K562 (cell line): Measurements from ENCODE around the gene PRND. TPM values are rescaled to one million over a fixed set of nuclear protein-coding genes. Genes with fewer than 3 reads are reported as not detected.

Experiments
- ATAC-seq: fragments of 200-7000 bp; cut with Tn5 transposase; 3 replicates; pipeline ENCODE4 v1.9.1; 2020; ENCODE audit warnings: moderate library complexity
- BruUV-seq: library from RNA; stranded (reverse); fragments of 400-500 nt; replicated peaks from 2 replicates; lab custom pipeline; 2021; lab: Mats Ljungman, UMichigan
- CTCF ChIA-PET: fragments of 300-600 bp; formaldehyde crosslinking; extraction: SDS; loops from one replicate; lab custom pipeline; 2021; ENCODE audit warnings: low intra/inter-chr PET ratio; lab: Yijun Ruan, JAX
- POLR2A ChIA-PET: fragments of 300-600, 350-650 bp; sonication (Branson Sonifier 250); formaldehyde crosslinking; extraction: SDS; loops from one replicate; lab custom pipeline; 2021; ENCODE audit warnings: antibody characterized with exemption, inconsistent platforms; lab: Yijun Ruan, JAX
- DNase-seq, 4 experiments: peaks; one replicate each; pipeline versions ENCODE4 v3.0.0 to v3.0.0-alpha.2; 2011 to 2018; ENCODE audit warnings: low spot score in 3 of 4, mixed read lengths in 3 of 4; ENCODE audit errors: extremely low read depth in 1 of 4
- FAIRE-seq: peaks from 2 replicates; lab custom pipeline; 2011; peaks lifted over from hg19 to GRCh38; lab: Jason Lieb, UNC
- H2AFZ ChIP-seq: 2 replicates; pipeline ENCODE4 v1.6.0; 2011; ENCODE audit warnings: low read depth, low read length, control low read depth, inconsistent platforms
- H3K27ac ChIP-seq: fragments of 200-600 bp; 3 replicates; pipeline ENCODE4 v1.8.0; 2011; ENCODE audit warnings: low read depth, mild to moderate bottlenecking, control low read depth, inconsistent platforms, low read length, moderate library complexity, mixed read lengths; ENCODE audit errors: extremely low read depth
- H3K27me3 ChIP-seq, 2 experiments: fragments of 300-600 bp in 1 of 2; 2 replicates in 1 of 2; 3 replicates in 1 of 2; pipeline versions ENCODE4 v1.6.0 to v1.8.0; 2011; ENCODE audit warnings: inconsistent platforms in 2 of 2, low read length in 2 of 2, mild to moderate bottlenecking in 1 of 2, mixed read lengths in 1 of 2, moderate library complexity in 1 of 2; ENCODE audit not compliant: control insufficient read depth in 2 of 2, insufficient read depth in 2 of 2
- H3K36me3 ChIP-seq: fragments of 300-600 bp; 3 replicates; pipeline ENCODE4 v1.8.0; 2011; ENCODE audit warnings: mild to moderate bottlenecking, low read length, inconsistent platforms; ENCODE audit not compliant: control insufficient read depth, insufficient read depth
- H3K4me1 ChIP-seq, 2 experiments: fragments of 200-600 bp in 1 of 2; replicated peaks in 1 of 2; 2 replicates in 1 of 2; 3 replicates in 1 of 2; pipeline versions ENCODE4 v1.5.1 to v1.8.0; 2011; ENCODE audit warnings: inconsistent platforms in 2 of 2, low read length in 2 of 2, mild to moderate bottlenecking in 1 of 2, mixed read lengths in 1 of 2, moderate library complexity in 1 of 2; ENCODE audit not compliant: control insufficient read depth in 2 of 2, insufficient read depth in 2 of 2
- H3K4me2 ChIP-seq: 2 replicates; pipeline ENCODE4 v1.6.1; 2011; ENCODE audit warnings: low read length, control low read depth, inconsistent platforms, mixed read lengths; ENCODE audit not compliant: insufficient read depth
- H3K4me3 ChIP-seq: fragments of 200-600 bp; sonication (generic), shearing (Covaris generic); 2 replicates; pipeline ENCODE4 v1.5.1; 2016; ENCODE audit warnings: control low read depth, inconsistent platforms
- H3K79me2 ChIP-seq: fragments of 200-600 bp; 3 replicates; pipeline ENCODE4 v1.8.0; 2011; ENCODE audit warnings: low read length, inconsistent platforms; ENCODE audit not compliant: control insufficient read depth, insufficient read depth
- H3K9ac ChIP-seq, 2 experiments: 2 replicates each; pipeline versions ENCODE4 v1.6.0 to v1.6.1; 2011; ENCODE audit warnings: low read depth in 2 of 2, low read length in 2 of 2, control low read depth in 1 of 2, inconsistent platforms in 1 of 2, mild to moderate bottlenecking in 1 of 2, mixed read lengths in 1 of 2; ENCODE audit not compliant: insufficient read depth in 1 of 2
- H3K9me1 ChIP-seq: one replicate; pipeline ENCODE4 v1.6.0; 2011; ENCODE audit warnings: inconsistent platforms, mild to moderate bottlenecking, low read length, moderate library complexity; ENCODE audit not compliant: control insufficient read depth, insufficient read depth
- H3K9me3 ChIP-seq: replicated peaks from 2 replicates; pipeline ENCODE4 v1.5.1; 2011; ENCODE audit warnings: low read depth, low read length, inconsistent platforms; ENCODE audit not compliant: control insufficient read depth, insufficient read depth
- H4K20me1 ChIP-seq: replicated peaks from 2 replicates; pipeline ENCODE4 v1.6.1; 2011; ENCODE audit warnings: low read length, inconsistent platforms, mixed read lengths; ENCODE audit not compliant: control insufficient read depth, insufficient read depth
- ARID1B ChIP-seq: fragments of 450-650 bp; IDR thresholded peaks from 2 replicates; pipeline ENCODE4 v1.6.1; 2016; ENCODE audit warnings: antibody characterized with exemption, mild to moderate bottlenecking, inconsistent platforms
- CHD2 ChIP-seq: IDR thresholded peaks from 2 replicates; pipeline ENCODE4 v1.6.1; 2011; ENCODE audit warnings: low read depth, low read length
- MAFK ChIP-seq: IDR thresholded peaks from 2 replicates; pipeline ENCODE4 v1.6.1; 2011; ENCODE audit warnings: low read length, improper control_type of control experiment
- PHTF2 ChIP-seq: fragments of 250-450 bp; sonication (Bioruptor Pico); IDR thresholded peaks from 2 replicates; pipeline ENCODE4 v1.5.0; 2021; ENCODE audit warnings: mild to moderate bottlenecking
- RNF219 ChIP-seq: fragments of 250-450 bp; sonication (Bioruptor Pico); IDR thresholded peaks from 2 replicates; pipeline ENCODE4 v1.5.0; 2022; ENCODE audit warnings: mild to moderate bottlenecking
- SMAD2 ChIP-seq: fragments of 150-350 bp; IDR thresholded peaks from 2 replicates; pipeline ENCODE4 v1.6.1; 2014; ENCODE audit warnings: low read depth, mild to moderate bottlenecking, low read length
- ZNF280B ChIP-seq: fragments of 250-450 bp; sonication (Bioruptor Pico); IDR thresholded peaks from 2 replicates; pipeline ENCODE4 v1.5.1; 2021; ENCODE audit warnings: mild to moderate bottlenecking
- ZNF408 ChIP-seq: fragments of 250-450 bp; sonication (Bioruptor Pico); IDR thresholded peaks from 2 replicates; pipeline ENCODE4 v1.4.0; 2020; ENCODE audit warnings: low read depth, mild to moderate bottlenecking, moderate library complexity
- WGBS: fragments of 100-300 bp; shearing (Covaris generic); methylation state at CpG from one replicate; pipeline ENCODE4 v1.1.6; 2016; ENCODE audit warnings: low coverage, mixed read lengths; ENCODE audit not compliant: insufficient coverage; ENCODE audit errors: missing lambda C conversion rate; 5-methylcytosine and 5-hydroxymethylcytosine counted together
- in situ Hi-C: fragments of 300-500 bp; cut with MboI; formaldehyde crosslinking; loops from 4 replicates; pipeline ENCODE4 v1.15.0; 2018; ENCODE audit warnings: inconsistent platforms, mixed read lengths
- intact Hi-C: fragments of 100-400 bp; cut with micrococcal nuclease; formaldehyde crosslinking; loops from 2 replicates; pipeline ENCODE4 v1.14.2; 2022
- polyA plus RNA-seq, 8 experiments: library from polyadenylated mRNA; depleted of rRNA in 4 of 8; stranded (reverse) in 5 of 8; unstranded in 3 of 8; fragments of >200 nt; fragmentation: Nextera tagmentation in 2 of 8; fragmentation: Illumina TruSeq in 1 of 8; extraction: Ambion mirVana in 2 of 8; extraction: Trizol in 1 of 8; gene quantifications; 2 replicates each; pipeline versions ENCODE4 v1.2.1 to v1.2.3, GENCODE V29; 2011 to 2014; ENCODE audit warnings: inconsistent platforms in 1 of 8, missing spikeins in 1 of 8
- total RNA-seq, 7 experiments: library from RNA; depleted of rRNA in 6 of 7; stranded (reverse); fragments of >200 nt in 6 of 7; fragmentation: Illumina TruSeq in 2 of 7; extraction: Trizol in 2 of 7; gene quantifications; 2 replicates each; pipeline versions ENCODE4 v1.2.1 to v1.2.3, GENCODE V29; 2011 to 2021; ENCODE audit warnings: low replicate concordance in 1 of 7
- TF ChIP-seq, protein P1 (sequence below): fragments of 450-650 bp; IDR thresholded peaks from 2 replicates; pipeline ENCODE4 v1.6.1; 2018; ENCODE audit warnings: mild to moderate bottlenecking, low read depth; ENCODE audit not compliant: partially characterized antibody
- TF ChIP-seq, protein P2 (sequence below): fragments of 250-450 bp; sonication (Bioruptor Pico); IDR thresholded peaks from 2 replicates; pipeline ENCODE4 v1.4.0; 2020; ENCODE audit warnings: mild to moderate bottlenecking
- TF ChIP-seq, protein P3 (sequence below): sonication (generic); formaldehyde crosslinking; IDR thresholded peaks from 2 replicates; pipeline ENCODE4 v1.8.1; 2023; ENCODE audit warnings: mild to moderate bottlenecking, missing genetic modification reagents

PRND gene
- total and polyA plus RNA-seq, 9 of the 15 experiments (the other 6 are each of a cell fraction or from before 2014, with no cell fraction given) = not detected

DNA sequence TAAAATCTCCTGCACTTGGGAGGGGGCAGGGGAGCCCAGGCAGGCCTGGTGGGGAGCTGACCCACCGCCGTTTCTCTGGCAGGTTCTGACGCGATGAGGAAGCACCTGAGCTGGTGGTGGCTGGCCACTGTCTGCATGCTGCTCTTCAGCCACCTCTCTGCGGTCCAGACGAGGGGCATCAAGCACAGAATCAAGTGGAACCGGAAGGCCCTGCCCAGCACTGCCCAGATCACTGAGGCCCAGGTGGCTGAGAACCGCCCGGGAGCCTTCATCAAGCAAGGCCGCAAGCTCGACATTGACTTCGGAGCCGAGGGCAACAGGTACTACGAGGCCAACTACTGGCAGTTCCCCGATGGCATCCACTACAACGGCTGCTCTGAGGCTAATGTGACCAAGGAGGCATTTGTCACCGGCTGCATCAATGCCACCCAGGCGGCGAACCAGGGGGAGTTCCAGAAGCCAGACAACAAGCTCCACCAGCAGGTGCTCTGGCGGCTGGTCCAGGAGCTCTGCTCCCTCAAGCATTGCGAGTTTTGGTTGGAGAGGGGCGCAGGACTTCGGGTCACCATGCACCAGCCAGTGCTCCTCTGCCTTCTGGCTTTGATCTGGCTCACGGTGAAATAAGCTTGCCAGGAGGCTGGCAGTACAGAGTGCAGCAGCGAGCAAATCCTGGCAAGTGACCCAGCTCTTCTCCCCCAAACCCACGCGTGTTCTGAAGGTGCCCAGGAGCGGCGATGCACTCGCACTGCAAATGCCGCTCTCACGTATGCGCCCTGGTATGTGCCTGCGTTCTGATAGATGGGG is 3.0 kb downstream of the PRND start:
- DNase-seq (no peak), FAIRE-seq (no peak), ATAC-seq (no peak)
- no peaks in the 10 kb centered on the region for H3K9me3 ChIP-seq
- H3K4me1 ChIP-seq = no peaks in the 10 kb centered on the region
- no peak overlapping the region for H3K27ac ChIP-seq
- H3K36me3 ChIP-seq = no peaks in the 10 kb centered on the region
- H2AFZ ChIP-seq = no peak overlapping the region
- no peaks in the 10 kb centered on the region for H3K9me1 ChIP-seq
- 4% methylated on average over 26 of the region's 34 CpGs for WGBS
- H3K9ac ChIP-seq = no peak overlapping the region
- H3K4me3 ChIP-seq = no peak overlapping the region
- POLR2A ChIA-PET = interaction anchor here (1.4 kb wide), 1 partner anchor 123 kb away, joined by 5 read pairs; no protein-coding TSS in a partner anchor
- intact Hi-C loops (no loop called here), in situ Hi-C loops (no loop called here)
- no peaks in the 10 kb centered on the region for H3K79me2 ChIP-seq
- peaks cover 0 to 32% of the 10 kb centered on the region in 2 experiments; a peak in 2 of 5 replicates for H3K27me3 ChIP-seq
- BruUV-seq = no TSS peak
- CTCF ChIA-PET = no interaction called here
- no peak overlapping the region for H3K4me2 ChIP-seq
- no peaks in the 10 kb centered on the region for H4K20me1 ChIP-seq
- TF ChIP-seq, protein P1, sequence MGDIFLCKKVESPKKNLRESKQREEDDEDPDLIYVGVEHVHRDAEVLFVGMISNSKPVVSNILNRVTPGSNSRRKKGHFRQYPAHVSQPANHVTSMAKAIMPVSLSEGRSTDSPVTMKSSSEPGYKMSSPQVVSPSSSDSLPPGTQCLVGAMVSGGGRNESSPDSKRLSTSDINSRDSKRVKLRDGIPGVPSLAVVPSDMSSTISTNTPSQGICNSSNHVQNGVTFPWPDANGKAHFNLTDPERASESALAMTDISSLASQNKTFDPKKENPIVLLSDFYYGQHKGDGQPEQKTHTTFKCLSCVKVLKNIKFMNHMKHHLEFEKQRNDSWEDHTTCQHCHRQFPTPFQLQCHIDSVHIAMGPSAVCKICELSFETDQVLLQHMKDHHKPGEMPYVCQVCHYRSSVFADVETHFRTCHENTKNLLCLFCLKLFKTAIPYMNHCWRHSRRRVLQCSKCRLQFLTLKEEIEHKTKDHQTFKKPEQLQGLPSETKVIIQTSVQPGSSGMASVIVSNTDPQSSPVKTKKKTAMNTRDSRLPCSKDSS = no peak
- TF ChIP-seq, protein P2, sequence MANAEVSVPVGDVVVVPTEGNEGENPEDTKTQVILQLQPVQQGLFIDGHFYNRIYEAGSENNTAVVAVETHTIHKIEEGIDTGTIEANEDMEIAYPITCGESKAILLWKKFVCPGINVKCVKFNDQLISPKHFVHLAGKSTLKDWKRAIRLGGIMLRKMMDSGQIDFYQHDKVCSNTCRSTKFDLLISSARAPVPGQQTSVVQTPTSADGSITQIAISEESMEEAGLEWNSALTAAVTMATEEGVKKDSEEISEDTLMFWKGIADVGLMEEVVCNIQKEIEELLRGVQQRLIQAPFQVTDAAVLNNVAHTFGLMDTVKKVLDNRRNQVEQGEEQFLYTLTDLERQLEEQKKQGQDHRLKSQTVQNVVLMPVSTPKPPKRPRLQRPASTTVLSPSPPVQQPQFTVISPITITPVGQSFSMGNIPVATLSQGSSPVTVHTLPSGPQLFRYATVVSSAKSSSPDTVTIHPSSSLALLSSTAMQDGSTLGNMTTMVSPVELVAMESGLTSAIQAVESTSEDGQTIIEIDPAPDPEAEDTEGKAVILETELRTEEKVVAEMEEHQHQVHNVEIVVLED (CRISPR knock-in tag) = no peak
- TF ChIP-seq SMAD2 = no peak
- TF ChIP-seq ARID1B = no peak
- no peak for TF ChIP-seq RNF219 (CRISPR knock-in tag)
- no peak for TF ChIP-seq ZNF408 (CRISPR knock-in tag)
- no peak for TF ChIP-seq MAFK
- TF ChIP-seq ZNF280B = no peak
- TF ChIP-seq, protein P3, sequence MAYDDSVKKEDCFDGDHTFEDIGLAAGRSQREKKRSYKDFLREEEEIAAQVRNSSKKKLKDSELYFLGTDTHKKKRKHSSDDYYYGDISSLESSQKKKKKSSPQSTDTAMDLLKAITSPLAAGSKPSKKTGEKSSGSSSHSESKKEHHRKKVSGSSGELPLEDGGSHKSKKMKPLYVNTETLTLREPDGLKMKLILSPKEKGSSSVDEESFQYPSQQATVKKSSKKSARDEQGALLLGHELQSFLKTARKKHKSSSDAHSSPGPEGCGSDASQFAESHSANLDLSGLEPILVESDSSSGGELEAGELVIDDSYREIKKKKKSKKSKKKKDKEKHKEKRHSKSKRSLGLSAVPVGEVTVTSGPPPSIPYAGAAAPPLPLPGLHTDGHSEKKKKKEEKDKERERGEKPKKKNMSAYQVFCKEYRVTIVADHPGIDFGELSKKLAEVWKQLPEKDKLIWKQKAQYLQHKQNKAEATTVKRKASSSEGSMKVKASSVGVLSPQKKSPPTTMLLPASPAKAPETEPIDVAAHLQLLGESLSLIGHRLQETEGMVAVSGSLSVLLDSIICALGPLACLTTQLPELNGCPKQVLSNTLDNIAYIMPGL = no peak
- no peak for TF ChIP-seq CHD2
- no peak for TF ChIP-seq PHTF2
